Measurements from ENCODE around the gene CD82.

Gene CD82

GRCh38 chr11:44615913-44616791 lies 50.7 kb downstream of the CD82 start:
- no peak for FAIRE-seq

GRCh38 chr11:44617671-44618461 lies 52.4 kb downstream of the CD82 start:
- no peak for FAIRE-seq

More at GRCh38 chr11:44615913-44616791, 50.7 kb downstream of the CD82 start:
- DNase-seq (ENCODE audit: low spot score): no peak

GRCh38 chr11:44618561-44619425 lies 53.3 kb downstream of the CD82 start:
- DNase-seq (ENCODE audit: low spot score): no peak
- FAIRE-seq: no peak

More at GRCh38 chr11:44617671-44618461, 52.4 kb downstream of the CD82 start:
- DNase-seq (ENCODE audit: low spot score): no peak

GRCh38 chr11:44620328-44620725 lies 54.9 kb downstream of the CD82 start:
- no peak for FAIRE-seq

GRCh38 chr11:44621140-44621681 lies 55.7 kb downstream of the CD82 start:
- FAIRE-seq: no peak
- DNase-seq (ENCODE audit: low spot score): no peak

More at GRCh38 chr11:44620328-44620725, 54.9 kb downstream of the CD82 start:
- no peak for DNase-seq (ENCODE audit: low spot score)

GRCh38 chr11:44621784-44622183 lies 56.3 kb downstream of the CD82 start:
- no peak for FAIRE-seq
- no peak for DNase-seq (ENCODE audit: low spot score)

- DNase-seq (ENCODE audit: low spot score) (no peak), FAIRE-seq (no peak)
Measured at GRCh38 chr11:44622190-44622650, 56.8 kb downstream of the CD82 start.

GRCh38 chr11:44622721-44623258 lies 57.3 kb downstream of the CD82 start:
- no peak for DNase-seq (ENCODE audit: low spot score)
- no peak for FAIRE-seq

- FAIRE-seq: no peak
- no peak for DNase-seq (ENCODE audit: low spot score)
Measured at GRCh38 chr11:44623341-44623730, 57.9 kb downstream of the CD82 start.

- FAIRE-seq (no peak), DNase-seq (ENCODE audit: low spot score) (no peak)
Measured at GRCh38 chr11:44623731-44624491, 58.4 kb downstream of the CD82 start.

- FAIRE-seq: no peak
Measured at GRCh38 chr11:44624761-44625221, 59.3 kb downstream of the CD82 start.

GRCh38 chr11:44625759-44626523 lies 60.5 kb downstream of the CD82 start:
- DNase-seq (ENCODE audit: low spot score) (no peak), FAIRE-seq (no peak)

More at GRCh38 chr11:44624761-44625221, 59.3 kb downstream of the CD82 start:
- DNase-seq (ENCODE audit: low spot score): no peak

- DNase-seq (ENCODE audit: low spot score) (no peak), FAIRE-seq (no peak)
Measured at GRCh38 chr11:44626645-44627044, 61.2 kb downstream of the CD82 start.

GRCh38 chr11:44627165-44627789 lies 61.8 kb downstream of the CD82 start:
- FAIRE-seq (no peak), DNase-seq (ENCODE audit: low spot score) (no peak)

- DNase-seq (ENCODE audit: low spot score) (peak; percentile 40), FAIRE-seq (no peak)
Measured at GRCh38 chr11:44627911-44628729, 62.7 kb downstream of the CD82 start.

- FAIRE-seq (no peak), DNase-seq (ENCODE audit: low spot score) (no peak)
Measured at GRCh38 chr11:44628730-44629700, 63.6 kb downstream of the CD82 start.

Data from RCC 7860 (cell line).